H1 (cell line): ENCODE results near the gene ADAMTS16.

Experiments
- ATF2 ChIP-seq: IDR thresholded peaks from 2 replicates; pipeline ENCODE4 v1.6.1; 2012; ENCODE audit warnings: low read length, inconsistent platforms
- ATF3 ChIP-seq: IDR thresholded peaks from 2 replicates; pipeline ENCODE4 v1.6.1; 2011; ENCODE audit warnings: low read depth, mild to moderate bottlenecking, low read length; ENCODE audit not compliant: insufficient read depth
- BRCA1 ChIP-seq: IDR thresholded peaks from 2 replicates; pipeline ENCODE4 v1.6.1; 2012; ENCODE audit warnings: low read depth, low read length, improper control_type of control experiment
- CREB1 ChIP-seq: IDR thresholded peaks from 2 replicates; pipeline ENCODE4 v1.6.1; 2012; ENCODE audit warnings: inconsistent platforms
- CTCF ChIP-seq, 3 experiments: IDR thresholded peaks; 1 replicate in 2 of 3; 2 replicates in 1 of 3; pipeline versions ENCODE4 v1.5.1 to v1.6.1; 2011; ENCODE audit warnings: low read length in 3 of 3, mild to moderate bottlenecking in 3 of 3, inconsistent platforms in 2 of 3, low read depth in 1 of 3, moderate library complexity in 1 of 3; ENCODE audit not compliant: insufficient read depth in 1 of 3; ENCODE audit errors: control extremely low read depth in 1 of 3
- EZH2 ChIP-seq: fragments of 200-600 bp; sonication (generic); IDR thresholded peaks from 2 replicates; pipeline ENCODE4 v1.7.1; 2012; ENCODE audit warnings: low read depth, mild to moderate bottlenecking, moderate library complexity, low read length, inconsistent platforms; ENCODE audit not compliant: severe bottlenecking
- GTF2F1 ChIP-seq: IDR thresholded peaks from 2 replicates; pipeline ENCODE4 v1.6.1; 2012; ENCODE audit warnings: low read depth, low read length, improper control_type of control experiment, borderline replicate concordance
- HDAC2 ChIP-seq, 2 experiments: fragments of 300-600 bp in 1 of 2; sonication (generic) in 1 of 2; IDR thresholded peaks; 2 replicates each; pipeline ENCODE4 v1.6.1; 2011 to 2012; ENCODE audit warnings: low read depth in 2 of 2, low read length in 2 of 2, mild to moderate bottlenecking in 2 of 2, moderate library complexity in 2 of 2, borderline replicate concordance in 1 of 2, inconsistent platforms in 1 of 2
- POLR2A ChIP-seq, 2 experiments: IDR thresholded peaks; 1 replicate in 1 of 2; 2 replicates in 1 of 2; pipeline ENCODE4 v1.6.1; 2011; ENCODE audit warnings: low read depth in 2 of 2, low read length in 2 of 2, mild to moderate bottlenecking in 2 of 2; ENCODE audit errors: control extremely low read depth in 1 of 2
- RAD21 ChIP-seq, 2 experiments: IDR thresholded peaks in 1 of 2; conservative IDR thresholded peaks in 1 of 2; 2 replicates each; pipeline ENCODE4 v1.6.1; 2011; ENCODE audit warnings: low read depth in 2 of 2, low read length in 2 of 2, improper control_type of control experiment in 1 of 2, inconsistent platforms in 1 of 2, mild to moderate bottlenecking in 1 of 2, moderate library complexity in 1 of 2
- SIN3A ChIP-seq, 2 experiments: IDR thresholded peaks in 1 of 2; conservative IDR thresholded peaks in 1 of 2; 2 replicates each; pipeline ENCODE4 v1.6.1; 2011 to 2012; ENCODE audit warnings: low read length in 2 of 2, improper control_type of control experiment in 1 of 2, low read depth in 1 of 2, mild to moderate bottlenecking in 1 of 2
- SP1 ChIP-seq: IDR thresholded peaks from 2 replicates; pipeline ENCODE4 v1.6.1; 2011; ENCODE audit warnings: low read depth, low read length
- SRF ChIP-seq: IDR thresholded peaks from 2 replicates; pipeline ENCODE4 v1.6.1; 2011; ENCODE audit warnings: mild to moderate bottlenecking, low read depth, low read length, moderate library complexity
- USF2 ChIP-seq: IDR thresholded peaks from 2 replicates; pipeline ENCODE4 v1.6.1; 2011; ENCODE audit warnings: low read length, improper control_type of control experiment

GRCh38 chr5:5189051-5189430 lies 48.9 kb downstream of the ADAMTS16 start:
- TF ChIP-seq GTF2F1: no peak
- no peak for TF ChIP-seq SIN3A (conservative IDR thresholded peaks at IDR 0.05 in 1 of 2, IDR thresholded peaks at IDR 0.05 in 1 of 2; ENCODE audit: low read depth in 1 of 2, low read length in 2 of 2)
- TF ChIP-seq POLR2A (IDR thresholded peaks at IDR 0.05; ENCODE audit: control extremely low read depth in 1 of 2, low read depth in 2 of 2, low read length in 2 of 2): no peak
- no peak for TF ChIP-seq EZH2
- TF ChIP-seq BRCA1: no peak
- no peak for TF ChIP-seq RAD21 (IDR thresholded peaks at IDR 0.05 in 1 of 2, conservative IDR thresholded peaks at IDR 0.05 in 1 of 2; ENCODE audit: low read depth in 2 of 2, low read length in 2 of 2)
- TF ChIP-seq HDAC2 (IDR thresholded peaks at IDR 0.05; ENCODE audit: borderline replicate concordance in 1 of 2, low read depth in 2 of 2, low read length in 2 of 2): no peak
- TF ChIP-seq SRF: no peak
- no peak for TF ChIP-seq CTCF (IDR thresholded peaks at IDR 0.05; ENCODE audit: control extremely low read depth in 1 of 3, insufficient read depth in 1 of 3, low read depth in 1 of 3, low read length in 3 of 3)
- TF ChIP-seq USF2: no peak
- TF ChIP-seq SP1: no peak
- no peak for TF ChIP-seq ATF2
- TF ChIP-seq ATF3: no peak
- TF ChIP-seq CREB1: no peak
